GM12892 (cell line): Measurements from ENCODE around the gene C10orf105.

ENCODE experiments used
- DNase-seq: peaks from one replicate; pipeline ENCODE4 v3.0.0; 2011; ENCODE audit not compliant: insufficient read length
- FAIRE-seq: peaks from 2 replicates; lab custom pipeline; 2011; peaks lifted over from hg19 to GRCh38; lab: Jason Lieb, UNC
- POLR2A ChIP-seq: IDR thresholded peaks from 2 replicates; pipeline ENCODE4 v1.6.1; 2011; ENCODE audit warnings: low read depth, low read length, control low read depth
- POLR2AphosphoS5 ChIP-seq: IDR thresholded peaks from 2 replicates; pipeline ENCODE4 v1.6.1; 2011; ENCODE audit warnings: low read depth, low read length, control low read depth
- TAF1 ChIP-seq: IDR thresholded peaks from 2 replicates; pipeline ENCODE4 v1.6.1; 2011; ENCODE audit warnings: low read depth, mild to moderate bottlenecking, control low read depth, low read length, borderline replicate concordance

The C10orf105 gene

DNA sequence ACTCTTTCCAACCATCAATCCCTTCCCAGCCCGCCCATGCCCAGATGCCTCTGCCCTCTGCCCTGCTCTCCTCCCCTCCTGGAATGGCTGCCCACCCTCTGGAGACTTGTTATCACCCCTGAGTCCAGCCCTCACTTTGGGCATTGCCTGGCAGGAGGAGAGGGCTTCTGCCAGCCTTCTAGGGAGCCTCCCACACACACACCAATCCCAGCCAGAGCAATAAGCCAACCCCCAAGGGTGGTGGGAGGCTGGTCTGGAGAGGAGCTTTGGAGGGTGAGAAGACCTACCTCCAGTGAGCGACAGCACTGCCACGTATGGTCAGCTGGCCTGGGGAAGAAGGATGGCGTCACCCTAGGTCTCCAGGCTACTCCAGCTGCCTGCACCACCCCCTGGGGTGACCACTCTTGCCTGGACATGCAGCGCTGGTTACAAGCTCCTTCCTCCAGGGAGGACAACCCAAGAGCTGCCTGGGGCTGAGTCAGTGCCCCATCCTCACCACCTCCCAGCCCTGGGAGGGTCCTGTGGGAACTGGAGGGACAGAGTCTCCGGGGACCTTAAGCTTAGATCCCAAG, 8.4 kb downstream of the C10orf105 start:
- TF ChIP-seq TAF1 (no peak), POLR2AphosphoS5 (no peak)
- DNase-seq (no peak), FAIRE-seq (no peak)

DNA sequence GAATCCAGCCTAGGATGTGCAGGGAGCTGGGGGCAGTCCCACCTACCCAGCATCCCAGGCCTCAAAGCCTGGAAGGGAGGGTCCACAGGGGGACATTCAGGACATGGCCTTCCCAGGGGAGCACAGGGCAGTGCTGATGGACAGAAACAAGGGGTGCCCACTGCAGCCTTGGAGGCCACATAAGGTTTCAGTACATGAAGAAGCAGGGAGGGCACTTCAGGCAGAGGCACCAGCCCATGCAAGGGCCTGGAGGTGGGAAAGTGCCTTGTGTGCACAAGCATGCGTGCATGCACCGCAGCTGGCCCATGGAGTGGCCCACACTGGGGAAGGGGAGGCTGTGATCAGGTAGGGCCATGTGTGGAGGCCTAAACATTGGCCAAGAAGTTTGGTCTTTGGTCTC, 9.1 kb downstream of the C10orf105 start:
- no peak for DNase-seq
- FAIRE-seq: no peak
- TF ChIP-seq POLR2A (no peak), POLR2AphosphoS5 (no peak), TAF1 (no peak)

DNA sequence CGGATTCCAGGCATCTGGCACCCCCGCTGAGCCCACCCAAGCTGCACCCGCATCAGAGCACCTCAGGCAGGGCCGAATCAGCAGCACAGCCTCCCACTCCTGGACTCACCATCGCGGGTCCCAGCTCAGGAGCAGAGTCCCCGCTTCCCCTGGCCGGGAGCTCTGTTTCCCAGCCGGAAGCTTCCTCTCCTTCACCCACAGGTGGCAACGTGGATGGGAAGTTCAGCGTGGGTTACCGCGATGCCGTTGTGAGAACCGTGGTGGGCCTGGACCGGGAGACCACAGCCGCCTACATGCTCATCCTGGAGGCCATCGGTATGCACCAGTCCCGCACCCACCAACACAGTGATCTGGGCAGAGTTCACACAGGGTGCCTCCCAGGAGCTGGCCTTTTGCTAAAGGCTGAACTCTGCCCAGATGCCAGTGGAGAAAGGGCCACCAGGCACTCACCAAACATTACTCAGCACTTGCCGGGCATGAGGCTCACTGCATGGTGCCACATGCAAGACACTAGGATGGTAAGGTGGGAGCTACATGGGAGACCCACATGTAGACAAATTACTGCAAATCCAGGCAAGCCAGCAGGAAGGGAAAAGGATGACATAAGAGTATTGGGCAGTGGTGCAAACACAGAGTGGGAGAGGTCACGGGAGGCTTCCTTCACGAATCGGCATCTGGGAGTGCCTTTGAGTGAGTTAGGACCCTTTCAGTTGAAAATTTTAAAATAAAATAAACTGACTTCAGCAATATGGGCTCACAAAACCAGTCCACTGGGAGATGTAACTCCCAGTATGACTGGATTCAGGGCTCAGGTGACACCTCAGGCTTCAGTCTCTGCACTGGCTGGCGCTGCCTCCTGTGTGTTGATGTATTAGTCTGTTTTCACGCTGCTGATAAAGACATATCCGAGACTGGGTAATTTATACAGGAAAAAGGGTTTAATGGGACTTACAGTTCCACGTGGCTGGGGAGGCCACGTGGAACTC, 10.4 kb downstream of the C10orf105 start:
- no peak for TF ChIP-seq POLR2AphosphoS5
- TF ChIP-seq POLR2A: no peak
- TF ChIP-seq TAF1: no peak
- peak; percentile 71 for FAIRE-seq
- no peak for DNase-seq

DNA sequence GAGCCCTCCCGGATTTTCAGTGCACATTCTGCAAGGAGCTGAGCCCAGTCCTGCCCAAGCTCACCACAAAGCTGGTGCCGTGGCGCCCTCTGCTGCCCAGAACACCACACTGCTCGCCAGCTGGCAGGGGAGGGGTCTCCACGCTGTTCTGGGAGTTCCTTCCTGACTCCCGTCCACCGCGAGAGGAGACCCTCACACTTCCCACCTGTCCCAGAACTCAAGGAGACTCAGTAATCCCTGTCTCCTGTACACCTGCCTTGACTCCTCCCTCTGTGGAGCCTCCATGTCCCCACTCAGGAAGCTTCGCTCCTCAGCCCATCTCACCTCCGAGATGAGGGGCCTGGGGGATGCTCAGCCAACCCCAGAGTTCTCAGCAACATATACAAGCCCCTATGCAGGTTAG, 11.3 kb downstream of the C10orf105 start:
- FAIRE-seq: peak; percentile 90
- DNase-seq: peak; percentile 68
- TF ChIP-seq POLR2AphosphoS5: no peak
- TF ChIP-seq TAF1: no peak
- no peak for TF ChIP-seq POLR2A

DNA sequence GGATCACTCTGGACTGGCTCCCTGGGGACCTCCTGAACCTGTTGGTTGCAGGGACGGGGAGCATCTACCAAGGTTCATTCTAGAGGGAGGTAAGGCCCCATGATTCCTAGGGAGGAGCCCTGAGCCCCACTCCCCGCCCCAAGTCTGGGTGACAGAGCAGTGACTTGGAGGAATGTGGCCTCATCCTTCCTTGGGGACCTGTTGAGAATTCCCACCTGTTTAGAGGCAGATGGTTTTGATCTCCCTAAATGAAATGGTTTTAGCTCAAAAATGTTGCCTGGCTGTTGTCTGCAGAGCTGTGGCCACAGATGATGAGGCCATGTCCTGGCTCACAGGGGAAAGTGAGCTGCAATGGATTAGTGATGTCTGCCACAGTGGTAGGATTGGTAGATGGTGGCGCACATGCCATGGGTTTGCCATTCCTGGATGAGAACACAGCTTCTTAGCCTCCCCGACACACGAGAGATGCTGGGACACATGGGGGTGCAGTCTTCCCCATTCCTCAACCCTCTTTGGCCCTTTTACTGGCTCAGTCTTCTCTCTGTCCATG, 12.3 kb downstream of the C10orf105 start:
- TF ChIP-seq TAF1 (no peak), POLR2A (no peak), POLR2AphosphoS5 (no peak)
- FAIRE-seq (no peak), DNase-seq (no peak)

DNA sequence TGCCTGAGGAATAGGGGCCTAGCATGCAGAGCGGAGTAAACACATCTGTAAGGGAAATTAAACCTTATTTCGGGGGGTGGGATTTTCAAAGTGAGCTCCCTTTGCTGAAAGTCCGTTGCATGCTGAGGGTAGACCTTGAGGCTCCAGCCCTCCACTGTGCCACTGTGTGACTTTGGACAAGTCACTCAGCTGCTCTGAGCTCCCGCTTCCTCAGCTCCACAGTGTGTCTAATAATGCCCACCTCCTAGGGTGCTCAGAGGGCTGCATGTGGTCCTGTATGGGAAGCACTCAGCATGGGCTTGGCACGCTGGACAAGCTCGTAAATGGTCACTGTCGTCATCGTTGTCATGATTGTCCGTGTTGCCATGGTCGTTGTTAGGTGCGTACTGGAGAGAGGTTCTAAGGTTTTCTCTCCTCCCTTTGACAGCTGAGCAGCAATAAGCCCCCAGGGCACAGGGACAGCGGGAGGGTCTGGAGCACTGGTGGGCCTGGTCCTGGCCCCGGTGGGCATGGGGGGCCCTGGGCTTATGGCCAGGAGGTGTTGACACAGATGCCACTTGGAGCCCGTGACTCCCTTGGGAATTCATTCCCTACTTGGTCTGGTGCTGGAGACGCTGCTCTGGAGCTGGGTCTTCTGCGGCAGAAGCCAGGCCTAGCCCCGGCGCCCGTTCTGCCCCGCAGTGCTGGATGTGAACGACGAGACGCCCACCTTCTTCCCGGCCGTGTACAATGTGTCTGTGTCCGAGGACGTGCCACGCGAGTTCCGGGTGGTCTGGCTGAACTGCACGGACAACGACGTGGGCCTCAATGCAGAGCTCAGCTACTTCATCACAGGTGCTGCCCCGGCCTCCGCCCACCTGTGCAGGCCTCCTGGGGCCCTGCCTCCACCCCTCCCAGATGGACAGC, 13.1 kb downstream of the C10orf105 start:
- TF ChIP-seq TAF1 (no peak), POLR2A (no peak), POLR2AphosphoS5 (no peak)
- FAIRE-seq (no peak), DNase-seq (no peak)

DNA sequence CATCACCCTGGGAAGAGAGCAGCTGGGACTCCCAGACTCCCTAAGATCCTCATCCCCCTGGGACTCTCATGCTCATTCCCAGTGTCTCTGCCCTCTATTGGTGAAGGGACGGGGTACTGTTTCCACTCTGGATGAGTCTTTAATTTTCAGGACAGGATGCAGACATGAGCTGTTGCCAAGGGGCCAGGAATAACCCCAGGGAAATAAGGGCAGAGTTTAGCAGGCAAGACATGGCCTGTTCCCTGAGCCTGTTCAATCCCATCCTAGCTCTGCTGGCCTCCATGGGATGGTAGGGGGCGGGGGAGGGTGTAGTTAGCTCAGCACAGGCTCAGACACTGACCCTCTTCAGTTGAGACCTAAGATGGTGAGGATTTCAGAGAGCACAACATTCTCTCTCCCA, 14.0 kb downstream of the C10orf105 start:
- TF ChIP-seq POLR2AphosphoS5 (no peak), TAF1 (no peak), POLR2A (no peak)
- no peak for FAIRE-seq
- DNase-seq: no peak

DNA sequence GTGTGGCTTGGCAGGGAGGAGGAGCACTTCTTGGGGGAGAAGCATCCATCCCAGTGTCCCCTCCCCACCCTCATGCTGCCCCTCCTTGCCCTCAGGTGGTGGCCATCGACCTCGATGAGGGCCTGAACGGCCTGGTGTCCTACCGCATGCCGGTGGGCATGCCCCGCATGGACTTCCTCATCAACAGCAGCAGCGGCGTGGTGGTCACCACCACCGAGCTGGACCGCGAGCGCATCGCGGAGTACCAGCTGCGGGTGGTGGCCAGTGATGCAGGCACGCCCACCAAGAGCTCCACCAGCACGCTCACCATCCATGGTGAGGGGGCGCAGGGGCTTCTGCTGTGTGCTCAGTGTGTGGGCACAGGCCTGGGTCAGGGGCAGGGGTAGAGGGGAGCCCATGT, 14.8 kb downstream of the C10orf105 start:
- FAIRE-seq: no peak
- DNase-seq: no peak
- TF ChIP-seq TAF1: no peak
- no peak for TF ChIP-seq POLR2A
- TF ChIP-seq POLR2AphosphoS5: no peak

DNA sequence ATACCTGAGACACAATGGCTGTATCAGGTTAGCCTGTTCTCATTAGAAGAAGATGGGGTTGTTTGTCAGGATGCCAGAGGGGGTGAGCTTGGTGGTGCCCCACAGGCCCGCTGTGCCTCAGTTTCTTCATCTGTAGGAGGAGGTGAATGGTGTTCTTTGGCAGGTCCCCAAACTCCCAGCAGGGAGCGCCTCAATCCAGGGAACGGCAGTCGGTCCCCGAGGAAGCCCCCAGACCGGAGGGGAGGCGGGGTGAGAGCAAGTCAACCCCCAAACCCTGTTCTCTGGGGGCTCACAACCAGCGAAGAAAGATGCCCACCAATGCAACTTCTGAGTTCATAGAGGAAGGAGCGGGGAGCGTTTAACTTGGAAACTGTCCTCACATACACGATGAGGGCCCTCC, 16.0 kb downstream of the C10orf105 start:
- no peak for TF ChIP-seq POLR2A
- TF ChIP-seq POLR2AphosphoS5: no peak
- TF ChIP-seq TAF1: no peak
- no peak for FAIRE-seq
- DNase-seq: no peak

DNA sequence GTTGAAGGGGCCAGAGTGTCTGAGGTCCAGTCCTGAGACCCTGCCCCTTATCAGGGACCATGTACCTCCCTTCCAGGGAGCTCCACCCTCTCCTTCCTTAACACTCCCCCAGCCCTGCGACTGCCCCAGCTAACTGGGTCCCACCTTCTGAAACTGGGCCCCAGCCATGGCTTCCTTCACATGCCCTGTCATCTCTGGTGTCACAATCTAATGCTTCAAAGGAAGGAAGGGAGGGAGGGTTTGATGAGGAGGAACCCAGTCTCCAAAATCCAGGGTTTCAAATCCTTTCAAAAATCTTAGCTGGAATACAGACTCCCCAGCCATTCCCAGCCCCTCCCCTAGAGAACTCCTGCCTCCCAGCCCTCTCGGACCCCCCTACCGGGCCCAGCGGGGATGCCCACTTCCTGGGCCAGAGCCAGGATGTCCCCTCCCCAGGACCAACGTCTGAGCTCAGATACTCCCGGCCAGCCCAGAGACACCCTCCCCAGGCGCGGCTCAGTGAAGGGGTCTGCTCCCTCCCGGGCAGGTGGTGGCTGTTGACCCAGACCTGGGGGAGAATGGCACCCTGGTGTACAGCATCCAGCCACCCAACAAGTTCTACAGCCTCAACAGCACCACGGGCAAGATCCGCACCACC, 18.0 kb downstream of the C10orf105 start:
- TF ChIP-seq TAF1 (no peak), POLR2AphosphoS5 (no peak), POLR2A (no peak)
- DNase-seq: no peak

More for the DNA sequence above, 18.0 kb downstream of the C10orf105 start:
- no peak for FAIRE-seq
